ENCODE data around the gene S100A7A. TPM values are rescaled to one million over a fixed set of nuclear protein-coding genes. Genes with fewer than 3 reads are reported as not detected.

Gene S100A7A
- total and polyA plus RNA-seq, 2 donors (not counting 3 experiments of a cell fraction or from before 2014, with no cell fraction given), result not detected

GRCh38 chr1:153404086-153404635 is 12.2 kb upstream of the S100A7A start:
- FAIRE-seq (no peak), DNase-seq (ENCODE audit: low read depth, low spot score) (no peak)
- intact Hi-C loops (cut with micrococcal nuclease) (loop anchor here (2.0 kb wide), 1 partner anchor 51 kb away; no protein-coding TSS in a partner anchor), dilution Hi-C loops (cut with MboI; ENCODE audit: extremely low pct_ligation_motif_present, low sequenced_read_pairs) (no loop called here)
- Histone ChIP-seq H3K9me3 (replicated peaks; ENCODE audit: control insufficient read depth, insufficient read depth, low read length) (no peaks in the 10 kb centered on the region), H3K9ac (replicated peaks; ENCODE audit: extremely low read depth, insufficient read depth, low read length) (no peak overlapping the region), H3K4me3 (replicated peaks in 1 of 3; ENCODE audit: insufficient read depth in 1 of 3, low read depth in 1 of 3, low read length in 3 of 3) (no peak overlapping the region), H4K20me1 (replicated peaks; ENCODE audit: control insufficient read depth, extremely low read depth, insufficient read depth, low read length) (no peaks in the 10 kb centered on the region), H3K9me1 (replicated peaks; ENCODE audit: control insufficient read depth, extremely low read depth, insufficient read depth, low read length) (no peaks in the 10 kb centered on the region), H2AFZ (ENCODE audit: low read depth, low read length) (no peak overlapping the region), H3K79me2 (ENCODE audit: control insufficient read depth, insufficient read depth, low read length) (no peaks in the 10 kb centered on the region), H3K36me3 (ENCODE audit: control insufficient read depth in 2 of 2, extremely low read depth in 1 of 2, insufficient read depth in 2 of 2, low read length in 2 of 2) (no peaks in the 10 kb centered on the region), H3K27ac (ENCODE audit: insufficient read depth, low read depth, low read length) (no peak overlapping the region), H3K4me1 (ENCODE audit: control insufficient read depth, extremely low read depth, insufficient read depth, low read length) (no peaks in the 10 kb centered on the region), H3K27me3 (ENCODE audit: control insufficient read depth in 2 of 2, insufficient read depth in 2 of 2, low read length in 2 of 2) (peaks cover 0 to 2% of the 10 kb centered on the region in 2 experiments), H3K4me2 (ENCODE audit: insufficient read depth, low read length) (no peak overlapping the region)
- POLR2A ChIA-PET, result no interaction called here
- CTCF ChIA-PET, result interaction anchor here (1.0 to 2.5 kb wide), 2 partner anchors 9 to 50 kb away, joined by 3 to 5 read pairs; no protein-coding TSS in a partner anchor
- no peak for TF ChIP-seq GATA2 (IDR thresholded peaks at IDR 0.05; ENCODE audit: insufficient read depth, insufficient read length, low read depth, low read length)
- no peak for TF ChIP-seq JUN (IDR thresholded peaks at IDR 0.05; ENCODE audit: borderline replicate concordance, insufficient read depth, insufficient read length, low read depth)
- TF ChIP-seq MAX (IDR thresholded peaks at IDR 0.05; ENCODE audit: insufficient read depth, insufficient read length), result no peak
- no peak for TF ChIP-seq EZH2 (IDR thresholded peaks at IDR 0.05; ENCODE audit: borderline replicate concordance, low read depth, low read length, severe bottlenecking)
- no peak for TF ChIP-seq POLR2AphosphoS5 (IDR thresholded peaks at IDR 0.05; ENCODE audit: insufficient read depth, low read depth, low read length)
- TF ChIP-seq POLR2A (IDR thresholded peaks at IDR 0.05; ENCODE audit: low read depth, low read length), result no peak
- TF ChIP-seq FOS (IDR thresholded peaks at IDR 0.05; ENCODE audit: borderline replicate concordance, insufficient read depth, low read length), result no peak
- no peak for TF ChIP-seq MYC (IDR thresholded peaks at IDR 0.05; ENCODE audit: low read depth, low read length)
- no peak for TF ChIP-seq CTCF (IDR thresholded peaks at IDR 0.05; ENCODE audit: extremely low read depth in 1 of 2, insufficient read depth in 1 of 2, low read depth in 1 of 2, low read length in 2 of 2)
- BruUV-seq (replicated peaks), result no TSS peak

Data from endothelial cell of umbilical vein (primary cell).